PC-3 (cell line): ENCODE measurements around the gene NOC2L. TPM values are rescaled to one million over a fixed set of nuclear protein-coding genes. Genes with fewer than 3 reads are reported as not detected.
A peak's percentile ranks its signal among the peaks of the same experiment; 100 is the strongest.

Experiments
- ATAC-seq: fragments of 200-7000 bp; cut with Tn5 transposase; 2 replicates; pipeline ENCODE4 v1.9.1; 2020; ENCODE audit warnings: mild to moderate bottlenecking, moderate library complexity
- BruUV-seq: library from RNA; stranded (reverse); fragments of 400-500 nt; replicated peaks from 2 replicates; lab custom pipeline; 2021; lab: Mats Ljungman, UMichigan
- CTCF ChIA-PET: fragments of 300-600 bp; sonication (Branson Sonifier 250); formaldehyde crosslinking; loops from one replicate; lab custom pipeline; 2022; ENCODE audit warnings: antibody characterized with exemption; lab: Charles Lee
- POLR2A ChIA-PET: fragments of 300-600 bp; sonication (Branson Sonifier 250); formaldehyde crosslinking; loops from one replicate; lab custom pipeline; 2022; ENCODE audit warnings: antibody characterized with exemption; ENCODE audit not compliant: unreplicated experiment; lab: Charles Lee
- DNase-seq: peaks from one replicate; pipeline ENCODE4 v3.0.0-alpha.2; 2015
- H2AFZ ChIP-seq: fragments of 300-600 bp; sonication (generic); 2 replicates; pipeline ENCODE4 v1.6.0; 2016; ENCODE audit warnings: antibody characterized with exemption, low read length
- H3F3A ChIP-seq: fragments of 300-600 bp; sonication (generic); one replicate; pipeline ENCODE4 v1.6.0; 2017; ENCODE audit warnings: antibody characterized with exemption, low read length, control low read depth, mild to moderate bottlenecking; ENCODE audit not compliant: unreplicated experiment
- H3K27ac ChIP-seq: fragments of 300-600 bp; sonication (generic); 2 replicates; pipeline ENCODE4 v1.5.1; 2016; ENCODE audit warnings: mild to moderate bottlenecking, low read length
- H3K27me3 ChIP-seq: fragments of 300-600 bp; sonication (generic); 2 replicates; pipeline ENCODE4 v1.6.1; 2016; ENCODE audit warnings: low read length, mixed read lengths
- H3K36me3 ChIP-seq: fragments of 300-600 bp; sonication (generic); 2 replicates; pipeline ENCODE4 v1.6.1; 2016; ENCODE audit warnings: low read depth, mixed run types, low read length, mixed read lengths
- H3K4me1 ChIP-seq: fragments of 300-600 bp; sonication (generic); 2 replicates; pipeline ENCODE4 v1.5.1; 2016; ENCODE audit warnings: low read length; ENCODE audit not compliant: insufficient read depth
- H3K4me2 ChIP-seq: fragments of 300-600 bp; sonication (generic); 2 replicates; pipeline ENCODE4 v1.6.0; 2016; ENCODE audit warnings: low read length
- H3K4me3 ChIP-seq: fragments of 300-600 bp; sonication (generic); 2 replicates; pipeline ENCODE4 v1.5.1; 2016; ENCODE audit warnings: mild to moderate bottlenecking, low read length, mixed read lengths
- H3K79me2 ChIP-seq: fragments of 300-600 bp; sonication (generic); 2 replicates; pipeline ENCODE4 v1.6.1; 2017; ENCODE audit warnings: low read length, mixed read lengths
- H3K9ac ChIP-seq: fragments of 300-600 bp; sonication (generic); 2 replicates; pipeline ENCODE4 v1.6.0; 2016; ENCODE audit warnings: mild to moderate bottlenecking, low read length
- H3K9me2 ChIP-seq: fragments of 300-600 bp; sonication (generic); replicated peaks from 2 replicates; pipeline ENCODE4 v1.6.1; 2016; ENCODE audit warnings: mixed run types, low read length, mixed read lengths
- H3K9me3 ChIP-seq: fragments of 300-600 bp; sonication (generic); 2 replicates; pipeline ENCODE4 v1.6.1; 2016; ENCODE audit warnings: low read length, mixed read lengths
- H4K20me1 ChIP-seq: fragments of 300-600 bp; sonication (generic); 2 replicates; pipeline ENCODE4 v1.6.1; 2016; ENCODE audit warnings: low read length, mixed read lengths
- CTCF ChIP-seq: fragments of 300-600 bp; sonication (generic); conservative IDR thresholded peaks from 2 replicates; pipeline ENCODE4 v1.5.1; 2017; ENCODE audit warnings: antibody characterized with exemption, low read depth, mild to moderate bottlenecking, low read length
- EZH2 ChIP-seq: fragments of 300-600 bp; sonication (generic); IDR thresholded peaks from one replicate; pipeline ENCODE4 v1.6.1; 2017; ENCODE audit warnings: antibody characterized with exemption, mild to moderate bottlenecking, low read length; ENCODE audit not compliant: unreplicated experiment
- EZH2phosphoT487 ChIP-seq: fragments of 300-600 bp; sonication (generic); IDR thresholded peaks from 2 replicates; pipeline ENCODE4 v1.6.1; 2018; ENCODE audit warnings: mild to moderate bottlenecking, antibody characterized with exemption, low read length, borderline replicate concordance
- intact Hi-C: fragments of 100-400 bp; cut with micrococcal nuclease; formaldehyde crosslinking; loops from 2 replicates; pipeline ENCODE4 v1.9.0; 2023
- total RNA-seq: library from RNA; depleted of rRNA; stranded (reverse); fragments of >200 nt; gene quantifications from 2 replicates; pipeline ENCODE4 v1.2.3, GENCODE V29; 2014

Gene NOC2L
- total RNA-seq, 1 experiment from 2014 or later, result 262 TPM

- ChIA-PET POLR2A (interaction anchor here (0.7 kb wide), 1 partner anchor 36 kb away, joined by 3 read pairs; no protein-coding TSS in a partner anchor), CTCF (no interaction called here)
- H3K4me2 ChIP-seq, result peak overlapping the region; percentile 89
- no peaks in the 10 kb centered on the region for H3K9me3 ChIP-seq
- DNase-seq, result no peak
- no peaks in the 10 kb centered on the region for H3F3A ChIP-seq
- H3K9ac ChIP-seq, result no peak overlapping the region
- H3K27ac ChIP-seq, result no peak overlapping the region
- H3K4me1 ChIP-seq, result peaks cover 22% of the 10 kb centered on the region
- intact Hi-C loops, result no loop called here
- BruUV-seq, result no TSS peak
- H2AFZ ChIP-seq, result no peak overlapping the region
- no peak; the same call in 1 of the 2 replicates for TF ChIP-seq EZH2phosphoT487
- TF ChIP-seq CTCF, result no peak
- TF ChIP-seq EZH2, result no peak
- H4K20me1 ChIP-seq, result no peaks in the 10 kb centered on the region
- H3K9me2 ChIP-seq, result no peaks in the 10 kb centered on the region
- no peaks in the 10 kb centered on the region for H3K79me2 ChIP-seq
- peaks cover 22% of the 10 kb centered on the region for H3K27me3 ChIP-seq
- H3K4me3 ChIP-seq, result peak overlapping the region; percentile 65
- no peak; the same call in 1 of the 2 replicates for ATAC-seq
- peaks cover 5% of the 10 kb centered on the region; the same call in 1 of the 2 replicates for H3K36me3 ChIP-seq
Observed at GRCh38 chr1:942411-942821, 16.6 kb downstream of the NOC2L start.

- no peaks in the 10 kb centered on the region for H3K79me2 ChIP-seq
- TF ChIP-seq EZH2phosphoT487 (no peak), EZH2 (peak; percentile 24)
- H3K9me2 ChIP-seq, result no peaks in the 10 kb centered on the region
- peaks cover 22% of the 10 kb centered on the region for H3K4me1 ChIP-seq
- H3K27me3 ChIP-seq, result peaks cover 22% of the 10 kb centered on the region
- H3F3A ChIP-seq, result no peaks in the 10 kb centered on the region
- no peaks in the 10 kb centered on the region for H3K9me3 ChIP-seq
- ATAC-seq (peak; percentile 35), DNase-seq (peak; percentile 57)
- intact Hi-C loops, result no loop called here
- no peaks in the 10 kb centered on the region for H4K20me1 ChIP-seq
- peak overlapping the region; percentile 89 for H3K4me2 ChIP-seq
- H3K27ac ChIP-seq, result no peak overlapping the region
- CTCF ChIA-PET, result no interaction called here
- H2AFZ ChIP-seq, result peak overlapping the region; percentile 78; the same call in 1 of the 2 replicates
- H3K36me3 ChIP-seq, result no peaks in the 10 kb centered on the region
- BruUV-seq, result no TSS peak
- peak overlapping the region; percentile 65 for H3K4me3 ChIP-seq
- no peak overlapping the region for H3K9ac ChIP-seq
- POLR2A ChIA-PET, result interaction anchor here (0.7 kb wide), 1 partner anchor 36 kb away, joined by 3 read pairs; no protein-coding TSS in a partner anchor
Observed at GRCh38 chr1:941588-942383, 17.3 kb downstream of the NOC2L start.

GRCh38 chr1:941015-941587, 18.0 kb downstream of the NOC2L start:
- POLR2A ChIA-PET, result no interaction called here
- peak overlapping the region; percentile 65 for H3K4me3 ChIP-seq
- H3K27ac ChIP-seq, result no peak overlapping the region
- no peaks in the 10 kb centered on the region for H3K79me2 ChIP-seq
- H2AFZ ChIP-seq, result peak overlapping the region; percentile 78; the same call in 1 of the 2 replicates
- ATAC-seq (no peak), DNase-seq (no peak)
- H3K4me2 ChIP-seq, result peak overlapping the region; percentile 89
- no peaks in the 10 kb centered on the region for H3K9me3 ChIP-seq
- H3K27me3 ChIP-seq, result peaks cover 27% of the 10 kb centered on the region
- CTCF ChIA-PET, result no interaction called here
- H3K9me2 ChIP-seq, result no peaks in the 10 kb centered on the region
- intact Hi-C loops, result no loop called here
- H3K36me3 ChIP-seq, result no peaks in the 10 kb centered on the region
- H4K20me1 ChIP-seq, result no peaks in the 10 kb centered on the region
- BruUV-seq, result no TSS peak
- H3F3A ChIP-seq, result no peaks in the 10 kb centered on the region
- TF ChIP-seq CTCF (no peak), EZH2 (no peak), EZH2phosphoT487 (no peak)
- no peak overlapping the region for H3K9ac ChIP-seq
- peaks cover 22% of the 10 kb centered on the region for H3K4me1 ChIP-seq
